Right renal cortex interstitium (tissue), 3 donors: ENCODE measurements around the gene SAMD4B. TPM values are rescaled to one million over a fixed set of nuclear protein-coding genes. Genes with fewer than 3 reads are reported as not detected.
A peak's percentile ranks its signal among the peaks of the same experiment; 100 is the strongest.

Experiments used
- DNase-seq, 3 donors: peaks; one replicate each; pipeline ENCODE4 v3.0.0-alpha.2; 2013; ENCODE audit warnings: low read depth in 3 of 3, low spot score in 2 of 3
- polyA plus RNA-seq, 3 donors: library from polyadenylated mRNA; unstranded; fragments of 120-200 nt; gene quantifications; one replicate each; pipeline ENCODE4 v1.2.1, GENCODE V29; 2013; ENCODE audit not compliant: insufficient read length in 3 of 3

SAMD4B gene
- polyA plus RNA-seq, 3 donors, result 85.3 to 101 (median 91.6) TPM

- DNase-seq, result no peak
These were observed 64.6 kb downstream of the SAMD4B start, which contains the start of gene ZFP36 for GRCh38 chr19:39406656-39407409. Gene ZFP36, plus strand, starts transcription at chr19:39406847. Its CDS starts 58 bp downstream, at chr19:39406905.

GRCh38 chr19:39407410-39407659, 65.1 kb downstream of the SAMD4B start:
- no peak for DNase-seq

- DNase-seq, result no peak
These were observed 65.6 kb downstream of the SAMD4B start for GRCh38 chr19:39407660-39408391.

- DNase-seq, result no peak
These were observed 66.4 kb downstream of the SAMD4B start for GRCh38 chr19:39408392-39409207.

GRCh38 chr19:39409208-39410016, 67.2 kb downstream of the SAMD4B start:
- DNase-seq, result no peak

GRCh38 chr19:39410017-39410830, 68.0 kb downstream of the SAMD4B start:
- no peak for DNase-seq

GRCh38 chr19:39410831-39411080, 68.5 kb downstream of the SAMD4B start:
- DNase-seq, result no peak

- no peak for DNase-seq
These were observed 69.0 kb downstream of the SAMD4B start for GRCh38 chr19:39411081-39411831.

GRCh38 chr19:39411832-39412099, 69.5 kb downstream of the SAMD4B start:
- peak in 2 of 3 donors; percentile 83 to 85 for DNase-seq

- peak; percentile 98 to 99 (median 98) for DNase-seq
These were observed 70.1 kb downstream of the SAMD4B start, which contains the start of gene PLEKHG2 for GRCh38 chr19:39412100-39412866. Gene PLEKHG2, plus strand, starts transcription at chr19:39412669. Its CDS starts 1,418 bp downstream, at chr19:39414087.

- DNase-seq, result no peak
These were observed 70.6 kb downstream of the SAMD4B start for GRCh38 chr19:39412867-39413271.

GRCh38 chr19:39413272-39413910, 71.2 kb downstream of the SAMD4B start:
- no peak for DNase-seq

- no peak for DNase-seq
These were observed 71.8 kb downstream of the SAMD4B start for GRCh38 chr19:39413911-39414608.

GRCh38 chr19:39415111-39416046, 73.2 kb downstream of the SAMD4B start:
- no peak for DNase-seq

GRCh38 chr19:39416152-39417120, 74.2 kb downstream of the SAMD4B start:
- DNase-seq, result no peak
